Keratinocyte (primary cell): ENCODE results near the gene PLA2G4C. TPM values are rescaled to one million over a fixed set of nuclear protein-coding genes. Genes with fewer than 3 reads are reported as not detected.

Experiments
- DNase-seq: peaks from one replicate; pipeline ENCODE4 v3.0.0-alpha.2; 2011; ENCODE audit warnings: low read depth, missing footprints, low spot score
- FAIRE-seq: peaks from 2 replicates; lab custom pipeline; 2011; peaks lifted over from hg19 to GRCh38; lab: Jason Lieb, UNC
- H2AFZ ChIP-seq: 2 replicates; pipeline ENCODE4 v1.6.0; 2012; ENCODE audit warnings: low read length, control low read depth, inconsistent platforms; ENCODE audit not compliant: control insufficient read depth
- H3K27ac ChIP-seq: 2 replicates; pipeline ENCODE4 v1.5.1; 2011; ENCODE audit warnings: low read length; ENCODE audit not compliant: control insufficient read depth, insufficient read depth
- H3K27me3 ChIP-seq: 3 replicates; pipeline ENCODE4 v1.6.0; 2011; ENCODE audit warnings: low read length; ENCODE audit not compliant: control insufficient read depth, insufficient read depth; ENCODE audit errors: extremely low read depth
- H3K36me3 ChIP-seq, 2 experiments: 2 replicates in 1 of 2; 3 replicates in 1 of 2; pipeline ENCODE4 v1.5.1; 2011; ENCODE audit warnings: low read length in 2 of 2, mild to moderate bottlenecking in 1 of 2; ENCODE audit not compliant: control insufficient read depth in 2 of 2, insufficient read depth in 2 of 2; ENCODE audit errors: extremely low read depth in 1 of 2
- H3K4me1 ChIP-seq: 3 replicates; pipeline ENCODE4 v1.5.1; 2011; ENCODE audit warnings: low read length; ENCODE audit not compliant: control insufficient read depth, insufficient read depth; ENCODE audit errors: extremely low read depth
- H3K4me2 ChIP-seq: 3 replicates; pipeline ENCODE4 v1.6.0; 2011; ENCODE audit warnings: low read depth, low read length; ENCODE audit not compliant: control insufficient read depth, insufficient read depth; ENCODE audit errors: extremely low read depth
- H3K4me3 ChIP-seq, 3 experiments: fragments of 200-600 bp in 1 of 3; sonication (generic) in 1 of 3; 2 replicates in 2 of 3; 3 replicates in 1 of 3; pipeline ENCODE4 v1.5.1; 2011 to 2016; ENCODE audit warnings: low read length in 3 of 3, mild to moderate bottlenecking in 3 of 3, control low read depth in 2 of 3, inconsistent platforms in 1 of 3, low read depth in 1 of 3, mixed read lengths in 1 of 3, mixed run types in 1 of 3, moderate library complexity in 1 of 3; ENCODE audit not compliant: control insufficient read depth in 2 of 3, insufficient read depth in 2 of 3; ENCODE audit errors: extremely low read depth in 1 of 3
- H3K79me2 ChIP-seq: 2 replicates; pipeline ENCODE4 v1.6.0; 2012; ENCODE audit warnings: low read length; ENCODE audit not compliant: control insufficient read depth, insufficient read depth
- H3K9ac ChIP-seq: 3 replicates; pipeline ENCODE4 v1.6.0; 2011; ENCODE audit warnings: low read length; ENCODE audit not compliant: control insufficient read depth, insufficient read depth; ENCODE audit errors: extremely low read depth
- H3K9me1 ChIP-seq: 3 replicates; pipeline ENCODE4 v1.6.0; 2011; ENCODE audit warnings: low read length; ENCODE audit not compliant: control insufficient read depth, insufficient read depth; ENCODE audit errors: extremely low read depth
- H3K9me3 ChIP-seq: 2 replicates; pipeline ENCODE4 v1.5.1; 2012; ENCODE audit warnings: low read depth, low read length; ENCODE audit not compliant: control insufficient read depth
- H4K20me1 ChIP-seq: 3 replicates; pipeline ENCODE4 v1.6.0; 2011; ENCODE audit warnings: low read length; ENCODE audit not compliant: control insufficient read depth, insufficient read depth; ENCODE audit errors: extremely low read depth
- CTCF ChIP-seq, 3 experiments: IDR thresholded peaks in 1 of 3; conservative IDR thresholded peaks in 1 of 3; optimal IDR thresholded peaks in 1 of 3; 2 replicates in 2 of 3; 3 replicates in 1 of 3; pipeline versions ENCODE3 to v1.5.1; 2011; ENCODE audit warnings: low read length in 3 of 3, mild to moderate bottlenecking in 3 of 3, moderate library complexity in 2 of 3, control low read depth in 1 of 3, inconsistent platforms in 1 of 3; ENCODE audit not compliant: insufficient read depth in 2 of 3; ENCODE audit errors: extremely low read depth in 1 of 3
- EZH2 ChIP-seq: IDR thresholded peaks from one replicate; pipeline ENCODE4 v1.6.1; 2012; ENCODE audit warnings: inconsistent platforms, mild to moderate bottlenecking, low read length, moderate library complexity
- dilution Hi-C: fragments of 300-500 bp; cut with MboI; formaldehyde crosslinking; loops from one replicate; pipeline ENCODE4 v1.7.0; 2020; ENCODE audit warnings: low sequenced_read_pairs; ENCODE audit not compliant: extremely low pct_ligation_motif_present
- polyA plus RNA-seq, 5 experiments: library from polyadenylated mRNA; depleted of rRNA in 3 of 5; stranded (reverse) in 3 of 5; stranded (forward) in 1 of 5; unstranded in 1 of 5; fragments of >200 nt; gene quantifications; 1 replicate in 1 of 5; 2 replicates in 3 of 5; 3 replicates in 1 of 5; pipeline versions ENCODE4 v1.2.1 to v1.2.3, GENCODE V29; 2011 to 2012; ENCODE audit warnings: missing spikeins in 2 of 5, low read depth in 1 of 5, low replicate concordance in 1 of 5

The PLA2G4C gene
- polyA plus RNA-seq, 1 donor (not counting 4 experiments of a cell fraction or from before 2014, with no cell fraction given): 0.35 TPM

GRCh38 chr19:48149430-48149829 lies 38.8 kb upstream of the PLA2G4C start:
- no peaks in the 10 kb centered on the region for H3K27me3 ChIP-seq
- H3K4me3 ChIP-seq: no peak overlapping the region
- dilution Hi-C loops: no loop called here
- H3K36me3 ChIP-seq: peaks cover 2 to 11% of the 10 kb centered on the region in 2 experiments
- H3K9ac ChIP-seq: no peak overlapping the region
- no peaks in the 10 kb centered on the region for H4K20me1 ChIP-seq
- no peaks in the 10 kb centered on the region for H3K9me3 ChIP-seq
- no peak overlapping the region for H3K27ac ChIP-seq
- H3K4me2 ChIP-seq: no peak overlapping the region
- no peaks in the 10 kb centered on the region for H3K9me1 ChIP-seq
- no peak for TF ChIP-seq CTCF (optimal IDR thresholded peaks at IDR 0.05 in 1 of 3, IDR thresholded peaks at IDR 0.05 in 1 of 3, conservative IDR thresholded peaks at IDR 0.05 in 1 of 3; ENCODE audit: extremely low read depth in 1 of 3, insufficient read depth in 2 of 3, low read length in 3 of 3)
- no peak for TF ChIP-seq EZH2
- no peaks in the 10 kb centered on the region for H3K79me2 ChIP-seq
- FAIRE-seq (no peak), DNase-seq (no peak)
- H2AFZ ChIP-seq: no peak overlapping the region
- no peaks in the 10 kb centered on the region for H3K4me1 ChIP-seq

- Histone ChIP-seq H3K9ac (no peak overlapping the region), H3K27me3 (no peaks in the 10 kb centered on the region), H3K27ac (no peak overlapping the region), H4K20me1 (no peaks in the 10 kb centered on the region), H2AFZ (no peak overlapping the region), H3K4me3 (no peak overlapping the region), H3K4me2 (no peak overlapping the region), H3K4me1 (no peaks in the 10 kb centered on the region), H3K79me2 (no peaks in the 10 kb centered on the region), H3K9me3 (no peaks in the 10 kb centered on the region), H3K9me1 (no peaks in the 10 kb centered on the region), H3K36me3 (peaks cover 0 to 11% of the 10 kb centered on the region in 2 experiments)
- TF ChIP-seq EZH2 (no peak), CTCF (optimal IDR thresholded peaks at IDR 0.05 in 1 of 3, IDR thresholded peaks at IDR 0.05 in 1 of 3, conservative IDR thresholded peaks at IDR 0.05 in 1 of 3; ENCODE audit: extremely low read depth in 1 of 3, insufficient read depth in 2 of 3, low read length in 3 of 3) (no peak)
- dilution Hi-C loops: no loop called here
- no peak for DNase-seq
- no peak for FAIRE-seq
Observed at GRCh38 chr19:48148576-48148975, 38.0 kb upstream of the PLA2G4C start.
